Measurements from ENCODE around the gene FAM221B.

FAM221B gene

DNA sequence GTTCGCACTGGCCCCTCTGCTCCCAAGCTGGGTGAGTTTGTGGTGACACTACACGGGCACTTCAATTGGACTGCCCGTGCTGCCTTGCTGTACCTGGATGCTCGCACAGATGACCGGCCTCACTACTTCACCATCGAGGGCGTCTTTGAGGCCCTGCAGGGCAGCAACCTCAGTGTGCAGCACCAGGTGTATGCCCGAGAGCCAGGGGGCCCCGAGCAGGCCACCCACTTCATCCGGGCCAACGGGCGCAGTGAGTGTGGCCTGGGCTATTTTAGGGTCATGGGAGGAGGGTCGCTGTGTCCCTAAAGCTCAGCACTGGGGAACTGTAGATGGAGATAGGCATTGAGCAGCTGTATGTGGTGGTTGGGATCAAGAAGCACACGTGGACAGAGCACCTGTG, 35.7 kb downstream of the FAM221B start:
- TF ChIP-seq, protein P1, sequence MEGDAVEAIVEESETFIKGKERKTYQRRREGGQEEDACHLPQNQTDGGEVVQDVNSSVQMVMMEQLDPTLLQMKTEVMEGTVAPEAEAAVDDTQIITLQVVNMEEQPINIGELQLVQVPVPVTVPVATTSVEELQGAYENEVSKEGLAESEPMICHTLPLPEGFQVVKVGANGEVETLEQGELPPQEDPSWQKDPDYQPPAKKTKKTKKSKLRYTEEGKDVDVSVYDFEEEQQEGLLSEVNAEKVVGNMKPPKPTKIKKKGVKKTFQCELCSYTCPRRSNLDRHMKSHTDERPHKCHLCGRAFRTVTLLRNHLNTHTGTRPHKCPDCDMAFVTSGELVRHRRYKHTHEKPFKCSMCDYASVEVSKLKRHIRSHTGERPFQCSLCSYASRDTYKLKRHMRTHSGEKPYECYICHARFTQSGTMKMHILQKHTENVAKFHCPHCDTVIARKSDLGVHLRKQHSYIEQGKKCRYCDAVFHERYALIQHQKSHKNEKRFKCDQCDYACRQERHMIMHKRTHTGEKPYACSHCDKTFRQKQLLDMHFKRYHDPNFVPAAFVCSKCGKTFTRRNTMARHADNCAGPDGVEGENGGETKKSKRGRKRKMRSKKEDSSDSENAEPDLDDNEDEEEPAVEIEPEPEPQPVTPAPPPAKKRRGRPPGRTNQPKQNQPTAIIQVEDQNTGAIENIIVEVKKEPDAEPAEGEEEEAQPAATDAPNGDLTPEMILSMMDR (IDR thresholded peaks at IDR 0.05; ENCODE audit: insufficient read depth, low read depth, low read length, missing control alignments) = no peak
- DNase-seq (ENCODE audit: low read depth) = no peak
- no peak overlapping the region for H3K4me3 ChIP-seq (ENCODE audit: low read depth, low read length)

DNA sequence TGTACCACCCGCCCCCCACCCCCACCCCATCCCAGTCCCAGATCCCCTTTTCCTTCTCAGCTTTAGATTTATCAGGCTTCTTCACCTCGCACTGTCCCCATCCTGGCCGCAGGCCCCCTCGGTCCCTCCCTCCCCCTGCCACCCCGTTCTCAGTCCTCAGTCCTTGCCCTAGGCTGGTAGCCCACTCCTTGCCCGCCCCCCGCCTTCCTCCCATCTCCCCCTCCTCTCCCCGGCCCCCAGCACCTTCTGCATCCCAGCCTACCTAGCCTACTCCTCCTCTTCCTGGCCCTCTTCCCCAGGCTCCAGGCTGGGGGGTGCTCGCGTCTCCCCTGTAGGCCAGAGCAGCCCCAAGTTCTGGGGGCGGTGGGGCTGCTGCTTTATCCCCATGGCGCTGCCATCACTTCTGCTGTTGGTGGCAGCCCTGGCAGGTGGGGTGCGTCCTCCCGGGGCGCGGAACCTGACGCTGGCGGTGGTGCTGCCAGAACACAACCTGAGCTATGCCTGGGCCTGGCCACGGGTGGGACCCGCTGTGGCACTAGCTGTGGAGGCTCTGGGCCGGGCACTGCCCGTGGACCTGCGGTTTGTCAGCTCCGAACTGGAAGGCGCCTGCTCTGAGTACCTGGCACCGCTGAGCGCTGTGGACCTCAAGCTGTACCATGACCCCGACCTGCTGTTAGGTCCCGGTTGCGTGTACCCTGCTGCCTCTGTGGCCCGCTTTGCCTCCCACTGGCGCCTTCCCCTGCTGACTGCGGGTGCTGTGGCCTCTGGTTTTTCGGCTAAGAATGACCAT, 36.3 kb downstream of the FAM221B start:
- DNase-seq (ENCODE audit: low read depth) = no peak
- TF ChIP-seq, protein P1 (IDR thresholded peaks at IDR 0.05; ENCODE audit: insufficient read depth, low read depth, low read length, missing control alignments) = no peak
- no peak overlapping the region for H3K4me3 ChIP-seq (ENCODE audit: low read depth, low read length)

- H3K4me3 ChIP-seq (ENCODE audit: low read depth, low read length) = no peak within 1 kb of the TSS
- TF ChIP-seq, protein P1 (IDR thresholded peaks at IDR 0.05; ENCODE audit: insufficient read depth, low read depth, low read length, missing control alignments) = no peak
- DNase-seq (ENCODE audit: low read depth) = no peak
Measured at GRCh38 chr9:35791297-35791921, 37.1 kb downstream of the FAM221B start, which contains the start of gene NPR2. Gene NPR2 (plus strand): TSS chr9:35791591. CDS start chr9:35792409, 818 bp downstream.

DNA sequence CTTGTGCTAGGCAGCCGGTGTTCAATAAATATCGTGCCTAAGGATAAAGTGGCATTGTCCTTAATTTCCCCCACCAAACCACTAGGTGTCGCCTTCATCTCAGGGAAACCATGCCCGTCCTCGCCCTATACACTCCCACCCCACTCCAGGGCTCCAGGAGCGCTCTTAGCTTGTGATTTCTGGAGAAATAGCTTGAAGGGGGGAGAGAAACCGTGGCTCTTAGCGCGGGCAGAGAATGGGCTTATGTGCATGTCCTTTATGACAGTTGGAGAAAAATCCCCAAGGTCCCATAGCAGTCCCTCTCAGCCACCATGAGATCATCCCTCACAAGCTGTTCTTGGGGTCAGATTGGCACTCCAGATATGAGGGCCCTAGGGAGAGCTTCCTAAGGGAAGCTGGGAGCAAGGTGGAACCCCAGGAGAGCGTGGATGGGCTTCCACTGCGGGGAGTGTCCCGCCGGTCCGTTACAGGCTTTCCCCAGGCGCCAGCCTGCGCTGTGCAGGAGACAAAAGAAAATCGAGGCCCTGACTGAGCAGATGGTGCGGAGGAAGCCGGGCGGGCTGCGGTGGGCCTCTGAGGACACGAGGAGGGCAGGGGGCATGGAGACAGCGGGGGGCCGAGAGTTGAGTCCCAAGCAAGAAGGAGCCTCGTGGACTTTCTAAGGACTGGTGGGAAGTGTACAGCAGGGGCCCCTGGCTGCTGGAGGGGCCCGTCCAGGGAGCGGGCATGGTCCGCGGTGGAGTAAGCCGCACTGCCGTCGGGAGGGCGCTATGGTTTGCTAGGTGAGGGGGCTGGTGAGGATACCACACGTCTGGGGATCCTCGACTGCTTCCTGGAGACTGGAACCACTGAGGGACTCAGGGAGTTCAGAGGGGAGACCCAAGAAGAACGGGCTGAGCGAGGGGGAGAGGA, 37.9 kb downstream of the FAM221B start:
- TF ChIP-seq, protein P1 (IDR thresholded peaks at IDR 0.05; ENCODE audit: insufficient read depth, low read depth, low read length, missing control alignments) = peak; percentile 83
- peak; percentile 74 for DNase-seq (ENCODE audit: low read depth)
- no peak overlapping the region for H3K4me3 ChIP-seq (ENCODE audit: low read depth, low read length)

DNA sequence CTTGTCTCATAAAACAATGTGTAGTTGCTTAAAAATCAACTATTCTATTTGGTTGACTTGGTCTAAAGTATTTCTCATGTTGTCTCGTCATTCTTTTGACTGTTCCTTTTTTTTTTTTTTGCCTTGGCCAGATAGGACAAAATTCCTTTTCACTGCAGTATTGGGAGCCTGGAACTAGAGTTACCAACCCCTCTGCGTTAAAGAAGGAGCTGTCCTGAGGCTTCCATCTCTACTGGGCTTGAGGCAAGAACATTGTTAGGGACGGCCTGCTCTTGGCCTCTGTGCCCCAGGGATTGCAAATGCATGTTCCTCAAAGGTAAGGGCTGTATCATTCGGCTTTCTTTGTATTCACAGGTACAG, 38.5 kb downstream of the FAM221B start:
- DNase-seq (ENCODE audit: low read depth) = no peak
- H3K4me3 ChIP-seq (ENCODE audit: low read depth, low read length) = no peak overlapping the region
- TF ChIP-seq, protein P1 (IDR thresholded peaks at IDR 0.05; ENCODE audit: insufficient read depth, low read depth, low read length, missing control alignments) = no peak

GRCh38 chr9:35789541-35789940, 39.0 kb downstream of the FAM221B start:
- DNase-seq (ENCODE audit: low read depth) = no peak
- TF ChIP-seq, protein P1 (IDR thresholded peaks at IDR 0.05; ENCODE audit: insufficient read depth, low read depth, low read length, missing control alignments) = no peak

More at GRCh38 chr9:35789541-35789940, 39.0 kb downstream of the FAM221B start:
- H3K4me3 ChIP-seq (ENCODE audit: low read depth, low read length) = no peak overlapping the region

Measured in GM12865 (cell line).